Tibial nerve (tissue), 3 donors: ENCODE data around the gene CYP3A5.

Source experiments
- POLR2A ChIP-seq, 2 donors: fragments of 450-650 bp; IDR thresholded peaks; one replicate each; pipeline ENCODE4 v1.6.1; 2017; ENCODE audit warnings: antibody characterized with exemption in 2 of 2, mild to moderate bottlenecking in 2 of 2, moderate library complexity in 2 of 2
- TF ChIP-seq, protein P1 (sequence below), 5 experiments: fragments of 200-600 bp in 3 of 5; fragments of 450-650 bp in 2 of 5; sonication (generic) in 3 of 5; IDR thresholded peaks; one replicate each; pipeline ENCODE4 v1.5.1; 2016 to 2019; ENCODE audit warnings: antibody characterized with exemption in 5 of 5, mild to moderate bottlenecking in 3 of 5, moderate library complexity in 2 of 5

- TF ChIP-seq, protein P1, sequence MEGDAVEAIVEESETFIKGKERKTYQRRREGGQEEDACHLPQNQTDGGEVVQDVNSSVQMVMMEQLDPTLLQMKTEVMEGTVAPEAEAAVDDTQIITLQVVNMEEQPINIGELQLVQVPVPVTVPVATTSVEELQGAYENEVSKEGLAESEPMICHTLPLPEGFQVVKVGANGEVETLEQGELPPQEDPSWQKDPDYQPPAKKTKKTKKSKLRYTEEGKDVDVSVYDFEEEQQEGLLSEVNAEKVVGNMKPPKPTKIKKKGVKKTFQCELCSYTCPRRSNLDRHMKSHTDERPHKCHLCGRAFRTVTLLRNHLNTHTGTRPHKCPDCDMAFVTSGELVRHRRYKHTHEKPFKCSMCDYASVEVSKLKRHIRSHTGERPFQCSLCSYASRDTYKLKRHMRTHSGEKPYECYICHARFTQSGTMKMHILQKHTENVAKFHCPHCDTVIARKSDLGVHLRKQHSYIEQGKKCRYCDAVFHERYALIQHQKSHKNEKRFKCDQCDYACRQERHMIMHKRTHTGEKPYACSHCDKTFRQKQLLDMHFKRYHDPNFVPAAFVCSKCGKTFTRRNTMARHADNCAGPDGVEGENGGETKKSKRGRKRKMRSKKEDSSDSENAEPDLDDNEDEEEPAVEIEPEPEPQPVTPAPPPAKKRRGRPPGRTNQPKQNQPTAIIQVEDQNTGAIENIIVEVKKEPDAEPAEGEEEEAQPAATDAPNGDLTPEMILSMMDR (IDR thresholded peaks at IDR 0.05) = no peak
- no peak for TF ChIP-seq POLR2A (IDR thresholded peaks at IDR 0.05)
These were observed 53.1 kb downstream of the CYP3A5 start for GRCh38 chr7:99626661-99627060.
